ENCODE measurements around the gene TBC1D5. TPM values are rescaled to one million over a fixed set of nuclear protein-coding genes. Genes with fewer than 3 reads are reported as not detected.

The TBC1D5 gene
- total RNA-seq, 1 experiment from 2014 or later: 33.9 TPM

- CTCF ChIA-PET: no interaction called here
- H3K4me3 ChIP-seq (replicated peaks in 1 of 2; ENCODE audit: low read depth in 1 of 2, low read length in 2 of 2): no peak overlapping the region
- POLR2A ChIA-PET: no interaction called here
Observed at GRCh38 chr3:17349093-17349492, 393.3 kb downstream of the TBC1D5 start.

DNA sequence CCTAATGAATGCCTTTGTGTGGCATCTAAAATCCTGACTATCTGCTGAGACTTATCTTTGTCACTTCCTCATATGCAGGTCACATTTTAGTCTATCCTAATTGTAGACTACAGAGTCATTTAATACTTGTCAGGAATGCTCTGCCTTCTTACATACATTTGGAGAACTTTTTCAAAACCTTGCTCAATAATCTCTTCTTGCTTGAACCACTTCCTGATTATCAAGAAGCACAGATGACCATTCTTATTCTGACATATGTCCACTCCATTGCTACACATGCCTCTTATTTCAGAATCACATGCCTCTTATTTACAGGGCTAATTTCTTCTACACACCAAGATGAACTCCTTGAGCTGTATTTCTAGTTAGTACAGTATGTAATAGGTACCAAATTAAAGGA is 400.3 kb downstream of the TBC1D5 start:
- ATAC-seq (no peak), DNase-seq (ENCODE audit: low read depth, low spot score) (no peak)
- BruUV-seq (replicated peaks): no TSS peak
- no peak for TF ChIP-seq SRF (IDR thresholded peaks at IDR 0.05; ENCODE audit: low read depth)
- TF ChIP-seq, protein P1, sequence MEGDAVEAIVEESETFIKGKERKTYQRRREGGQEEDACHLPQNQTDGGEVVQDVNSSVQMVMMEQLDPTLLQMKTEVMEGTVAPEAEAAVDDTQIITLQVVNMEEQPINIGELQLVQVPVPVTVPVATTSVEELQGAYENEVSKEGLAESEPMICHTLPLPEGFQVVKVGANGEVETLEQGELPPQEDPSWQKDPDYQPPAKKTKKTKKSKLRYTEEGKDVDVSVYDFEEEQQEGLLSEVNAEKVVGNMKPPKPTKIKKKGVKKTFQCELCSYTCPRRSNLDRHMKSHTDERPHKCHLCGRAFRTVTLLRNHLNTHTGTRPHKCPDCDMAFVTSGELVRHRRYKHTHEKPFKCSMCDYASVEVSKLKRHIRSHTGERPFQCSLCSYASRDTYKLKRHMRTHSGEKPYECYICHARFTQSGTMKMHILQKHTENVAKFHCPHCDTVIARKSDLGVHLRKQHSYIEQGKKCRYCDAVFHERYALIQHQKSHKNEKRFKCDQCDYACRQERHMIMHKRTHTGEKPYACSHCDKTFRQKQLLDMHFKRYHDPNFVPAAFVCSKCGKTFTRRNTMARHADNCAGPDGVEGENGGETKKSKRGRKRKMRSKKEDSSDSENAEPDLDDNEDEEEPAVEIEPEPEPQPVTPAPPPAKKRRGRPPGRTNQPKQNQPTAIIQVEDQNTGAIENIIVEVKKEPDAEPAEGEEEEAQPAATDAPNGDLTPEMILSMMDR (IDR thresholded peaks at IDR 0.05 in 2 of 3, conservative IDR thresholded peaks at IDR 0.05 in 1 of 3; ENCODE audit: borderline replicate concordance in 1 of 3, insufficient read depth in 1 of 3, low read depth in 2 of 3, low read length in 2 of 3): no peak
- TF ChIP-seq ELF1 (IDR thresholded peaks at IDR 0.05; ENCODE audit: borderline replicate concordance, low read depth): no peak
- no peak for TF ChIP-seq EZH2 (IDR thresholded peaks at IDR 0.05)
- TF ChIP-seq TCF7L2 (IDR thresholded peaks at IDR 0.05; ENCODE audit: borderline replicate concordance, extremely low read depth, insufficient read depth, insufficient read length): no peak
- TF ChIP-seq, protein P2, sequence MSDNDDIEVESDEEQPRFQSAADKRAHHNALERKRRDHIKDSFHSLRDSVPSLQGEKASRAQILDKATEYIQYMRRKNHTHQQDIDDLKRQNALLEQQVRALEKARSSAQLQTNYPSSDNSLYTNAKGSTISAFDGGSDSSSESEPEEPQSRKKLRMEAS (IDR thresholded peaks at IDR 0.05): no peak
- TF ChIP-seq, protein P3, sequence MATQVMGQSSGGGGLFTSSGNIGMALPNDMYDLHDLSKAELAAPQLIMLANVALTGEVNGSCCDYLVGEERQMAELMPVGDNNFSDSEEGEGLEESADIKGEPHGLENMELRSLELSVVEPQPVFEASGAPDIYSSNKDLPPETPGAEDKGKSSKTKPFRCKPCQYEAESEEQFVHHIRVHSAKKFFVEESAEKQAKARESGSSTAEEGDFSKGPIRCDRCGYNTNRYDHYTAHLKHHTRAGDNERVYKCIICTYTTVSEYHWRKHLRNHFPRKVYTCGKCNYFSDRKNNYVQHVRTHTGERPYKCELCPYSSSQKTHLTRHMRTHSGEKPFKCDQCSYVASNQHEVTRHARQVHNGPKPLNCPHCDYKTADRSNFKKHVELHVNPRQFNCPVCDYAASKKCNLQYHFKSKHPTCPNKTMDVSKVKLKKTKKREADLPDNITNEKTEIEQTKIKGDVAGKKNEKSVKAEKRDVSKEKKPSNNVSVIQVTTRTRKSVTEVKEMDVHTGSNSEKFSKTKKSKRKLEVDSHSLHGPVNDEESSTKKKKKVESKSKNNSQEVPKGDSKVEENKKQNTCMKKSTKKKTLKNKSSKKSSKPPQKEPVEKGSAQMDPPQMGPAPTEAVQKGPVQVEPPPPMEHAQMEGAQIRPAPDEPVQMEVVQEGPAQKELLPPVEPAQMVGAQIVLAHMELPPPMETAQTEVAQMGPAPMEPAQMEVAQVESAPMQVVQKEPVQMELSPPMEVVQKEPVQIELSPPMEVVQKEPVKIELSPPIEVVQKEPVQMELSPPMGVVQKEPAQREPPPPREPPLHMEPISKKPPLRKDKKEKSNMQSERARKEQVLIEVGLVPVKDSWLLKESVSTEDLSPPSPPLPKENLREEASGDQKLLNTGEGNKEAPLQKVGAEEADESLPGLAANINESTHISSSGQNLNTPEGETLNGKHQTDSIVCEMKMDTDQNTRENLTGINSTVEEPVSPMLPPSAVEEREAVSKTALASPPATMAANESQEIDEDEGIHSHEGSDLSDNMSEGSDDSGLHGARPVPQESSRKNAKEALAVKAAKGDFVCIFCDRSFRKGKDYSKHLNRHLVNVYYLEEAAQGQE (IDR thresholded peaks at IDR 0.05; ENCODE audit: low read depth): no peak
- TF ChIP-seq CEBPB (IDR thresholded peaks at IDR 0.05; ENCODE audit: low read depth): no peak
- TF ChIP-seq YY1 (IDR thresholded peaks at IDR 0.05; ENCODE audit: extremely low read depth, insufficient replicate concordance, low read depth, low read length): no peak
- no peak for TF ChIP-seq ZFX (IDR thresholded peaks at IDR 0.05)
- no peak for TF ChIP-seq RAD21 (IDR thresholded peaks at IDR 0.05; ENCODE audit: low read depth)
- TF ChIP-seq FOSL1 (IDR thresholded peaks at IDR 0.05; ENCODE audit: low read depth): no peak
- Histone ChIP-seq H3K9me3 (ENCODE audit: control insufficient read depth in 1 of 2, insufficient read depth in 1 of 2, low read depth in 1 of 2, low read length in 2 of 2) (no peaks in the 10 kb centered on the region), H3K27me3 (ENCODE audit: insufficient read depth, low read length) (no peaks in the 10 kb centered on the region), H3K27ac (ENCODE audit: low read depth, low read length) (no peak overlapping the region), H3K4me2 (ENCODE audit: low read length) (no peak overlapping the region), H3K79me2 (ENCODE audit: insufficient read depth, low read length) (no peaks in the 10 kb centered on the region), H3K4me1 (ENCODE audit: control insufficient read depth in 1 of 2, insufficient read depth in 2 of 2, low read length in 2 of 2) (no peaks in the 10 kb centered on the region), H4K20me1 (ENCODE audit: insufficient read depth) (peaks cover 4% of the 10 kb centered on the region; the same call in 1 of the 2 replicates), H3K9ac (ENCODE audit: low read length) (no peak overlapping the region), H3K9me2 (ENCODE audit: insufficient read depth) (no peaks in the 10 kb centered on the region), H3K36me3 (ENCODE audit: control insufficient read depth in 1 of 2, insufficient read depth in 2 of 2, low read length in 2 of 2) (no peaks in the 10 kb centered on the region), H2AFZ (ENCODE audit: low read depth, low read length, poor library complexity, severe bottlenecking) (no peak overlapping the region), H3K4me3 (replicated peaks in 1 of 2; ENCODE audit: low read depth in 1 of 2, low read length in 2 of 2) (no peak overlapping the region)
- ChIA-PET CTCF (no interaction called here), RAD21 (ENCODE audit: low non-redundant PET in 1 of 2, low total read pairs in 2 of 2, uncharacterized antibody in 2 of 2, unreplicated experiment in 2 of 2) (no interaction called here), POLR2A (no interaction called here)
- intact Hi-C loops (cut with micrococcal nuclease): no loop called here

More at GRCh38 chr3:17349093-17349492, 393.3 kb downstream of the TBC1D5 start:
- no peaks in the 10 kb centered on the region for H3K4me1 ChIP-seq (ENCODE audit: control insufficient read depth in 1 of 2, insufficient read depth in 2 of 2, low read length in 2 of 2)
- no peak overlapping the region for H3K9ac ChIP-seq (ENCODE audit: low read length)
- DNase-seq (ENCODE audit: low read depth, low spot score) (no peak), ATAC-seq (no peak)
- H3K9me2 ChIP-seq (ENCODE audit: insufficient read depth): no peaks in the 10 kb centered on the region
- no peak for TF ChIP-seq CEBPB (IDR thresholded peaks at IDR 0.05; ENCODE audit: low read depth)
- TF ChIP-seq TCF7L2 (IDR thresholded peaks at IDR 0.05; ENCODE audit: borderline replicate concordance, extremely low read depth, insufficient read depth, insufficient read length): no peak
- TF ChIP-seq EZH2 (IDR thresholded peaks at IDR 0.05): no peak
- no peak for TF ChIP-seq SP1 (IDR thresholded peaks at IDR 0.05; ENCODE audit: low read depth)
- TF ChIP-seq SRF (IDR thresholded peaks at IDR 0.05; ENCODE audit: low read depth): no peak
- no peaks in the 10 kb centered on the region for H3K36me3 ChIP-seq (ENCODE audit: control insufficient read depth in 1 of 2, insufficient read depth in 2 of 2, low read length in 2 of 2)
- BruUV-seq (replicated peaks): no TSS peak
- no peaks in the 10 kb centered on the region for H3K27me3 ChIP-seq (ENCODE audit: insufficient read depth, low read length)
- H3K79me2 ChIP-seq (ENCODE audit: insufficient read depth, low read length): no peaks in the 10 kb centered on the region
- intact Hi-C loops (cut with micrococcal nuclease): no loop called here
- H2AFZ ChIP-seq (ENCODE audit: low read depth, low read length, poor library complexity, severe bottlenecking): no peak overlapping the region
- no peak overlapping the region for H3K27ac ChIP-seq (ENCODE audit: low read depth, low read length)
- no peaks in the 10 kb centered on the region for H3K9me3 ChIP-seq (ENCODE audit: control insufficient read depth in 1 of 2, insufficient read depth in 1 of 2, low read depth in 1 of 2, low read length in 2 of 2)
- H3K4me2 ChIP-seq (ENCODE audit: low read length): no peak overlapping the region
- RAD21 ChIA-PET (ENCODE audit: low non-redundant PET in 1 of 2, low total read pairs in 2 of 2, uncharacterized antibody in 2 of 2, unreplicated experiment in 2 of 2): no interaction called here
- peaks cover 4% of the 10 kb centered on the region; the same call in 1 of the 2 replicates for H4K20me1 ChIP-seq (ENCODE audit: insufficient read depth)

All from HCT116 (cell line).